ENCODE measurements around the gene BNC2. TPM values are rescaled to one million over a fixed set of nuclear protein-coding genes. Genes with fewer than 3 reads are reported as not detected.

BNC2 gene
- total and polyA plus RNA-seq, 2 donors (not counting 1 experiment from before 2014, with no cell fraction given) = 34.7 to 39.1 TPM

GRCh38 chr9:16671591-16672137, 198.8 kb downstream of the BNC2 start:
- Histone ChIP-seq H3K4me1 (ENCODE audit: control insufficient read depth, extremely low read depth, insufficient read depth, low read length) (peaks cover 15% of the 10 kb centered on the region), H3K4me3 (replicated peaks in 1 of 4; ENCODE audit: control extremely low read depth in 1 of 4, insufficient read depth in 1 of 4, low read depth in 3 of 4, low read length in 4 of 4) (no peak overlapping the region), H3K4me2 (ENCODE audit: extremely low read depth, insufficient read depth, low read length) (peak overlapping the region; percentile 5), H3K9ac (ENCODE audit: insufficient read depth, low read length) (no peak overlapping the region), H3K79me2 (ENCODE audit: control insufficient read depth, insufficient read depth, low read length) (peaks cover 28% of the 10 kb centered on the region), H3K27me3 (ENCODE audit: control insufficient read depth, insufficient read depth, low read length) (no peaks in the 10 kb centered on the region), H3K27ac (ENCODE audit: insufficient read depth, low read length) (peak overlapping the region; percentile 56), H4K20me1 (ENCODE audit: control insufficient read depth, extremely low read depth, insufficient read depth, low read length) (no peaks in the 10 kb centered on the region), H3K36me3 (ENCODE audit: control insufficient read depth, insufficient read depth, low read length) (peaks cover 2% of the 10 kb centered on the region), H3K9me3 (ENCODE audit: control insufficient read depth, insufficient read depth, low read depth, low read length) (no peaks in the 10 kb centered on the region), H2AFZ (ENCODE audit: low read length) (no peak overlapping the region)
- peak; percentile 76 to 86 for DNase-seq (ENCODE audit: low read depth in 2 of 2)
- TF ChIP-seq CTCF (conservative IDR thresholded peaks at IDR 0.05 in 1 of 2, IDR thresholded peaks at IDR 0.05 in 1 of 2; ENCODE audit: low read depth in 1 of 2, low read length in 2 of 2) (no peak), EZH2 (IDR thresholded peaks at IDR 0.05; ENCODE audit: low read length, missing control alignments) (no peak)

- Histone ChIP-seq H3K9ac (ENCODE audit: insufficient read depth, low read length) (no peak overlapping the region), H3K36me3 (ENCODE audit: control insufficient read depth, insufficient read depth, low read length) (peaks cover 2% of the 10 kb centered on the region), H3K4me1 (ENCODE audit: control insufficient read depth, extremely low read depth, insufficient read depth, low read length) (peaks cover 15% of the 10 kb centered on the region), H3K27ac (ENCODE audit: insufficient read depth, low read length) (peak overlapping the region; percentile 56), H3K4me3 (replicated peaks in 1 of 4; ENCODE audit: control extremely low read depth in 1 of 4, insufficient read depth in 1 of 4, low read depth in 3 of 4, low read length in 4 of 4) (no peak overlapping the region), H3K4me2 (ENCODE audit: extremely low read depth, insufficient read depth, low read length) (no peak overlapping the region), H3K9me3 (ENCODE audit: control insufficient read depth, insufficient read depth, low read depth, low read length) (no peaks in the 10 kb centered on the region), H4K20me1 (ENCODE audit: control insufficient read depth, extremely low read depth, insufficient read depth, low read length) (no peaks in the 10 kb centered on the region), H2AFZ (ENCODE audit: low read length) (no peak overlapping the region), H3K79me2 (ENCODE audit: control insufficient read depth, insufficient read depth, low read length) (peaks cover 28% of the 10 kb centered on the region), H3K27me3 (ENCODE audit: control insufficient read depth, insufficient read depth, low read length) (no peaks in the 10 kb centered on the region)
- TF ChIP-seq CTCF (conservative IDR thresholded peaks at IDR 0.05 in 1 of 2, IDR thresholded peaks at IDR 0.05 in 1 of 2; ENCODE audit: low read depth in 1 of 2, low read length in 2 of 2) = no peak
- no peak for TF ChIP-seq EZH2 (IDR thresholded peaks at IDR 0.05; ENCODE audit: low read length, missing control alignments)
- DNase-seq (ENCODE audit: low read depth in 2 of 2) = no peak
Measured at GRCh38 chr9:16670791-16671190, 199.7 kb downstream of the BNC2 start.

GRCh38 chr9:16668734-16669295, 201.7 kb downstream of the BNC2 start:
- no peaks in the 10 kb centered on the region for H4K20me1 ChIP-seq (ENCODE audit: control insufficient read depth, extremely low read depth, insufficient read depth, low read length)
- no peak overlapping the region for H3K4me3 ChIP-seq (replicated peaks in 1 of 4; ENCODE audit: control extremely low read depth in 1 of 4, insufficient read depth in 1 of 4, low read depth in 3 of 4, low read length in 4 of 4)
- H3K4me1 ChIP-seq (ENCODE audit: control insufficient read depth, extremely low read depth, insufficient read depth, low read length) = peaks cover 15% of the 10 kb centered on the region
- TF ChIP-seq EZH2 (IDR thresholded peaks at IDR 0.05; ENCODE audit: low read length, missing control alignments) = no peak
- TF ChIP-seq CTCF (conservative IDR thresholded peaks at IDR 0.05 in 1 of 2, IDR thresholded peaks at IDR 0.05 in 1 of 2; ENCODE audit: low read depth in 1 of 2, low read length in 2 of 2) = no peak
- H3K36me3 ChIP-seq (ENCODE audit: control insufficient read depth, insufficient read depth, low read length) = peaks cover 2% of the 10 kb centered on the region
- no peaks in the 10 kb centered on the region for H3K27me3 ChIP-seq (ENCODE audit: control insufficient read depth, insufficient read depth, low read length)
- no peak overlapping the region for H2AFZ ChIP-seq (ENCODE audit: low read length)
- H3K4me2 ChIP-seq (ENCODE audit: extremely low read depth, insufficient read depth, low read length) = no peak overlapping the region
- H3K9me3 ChIP-seq (ENCODE audit: control insufficient read depth, insufficient read depth, low read depth, low read length) = no peaks in the 10 kb centered on the region
- DNase-seq (ENCODE audit: low read depth in 2 of 2) = peak in 1 of 2 donors; percentile 69
- peaks cover 28% of the 10 kb centered on the region for H3K79me2 ChIP-seq (ENCODE audit: control insufficient read depth, insufficient read depth, low read length)
- no peak overlapping the region for H3K27ac ChIP-seq (ENCODE audit: insufficient read depth, low read length)
- H3K9ac ChIP-seq (ENCODE audit: insufficient read depth, low read length) = no peak overlapping the region

Measured in fibroblast of lung (primary cell).